Stimulated activated CD4-positive, alpha-beta T cell treated with anti-CD3 and anti-CD28 coated beads, Interleukin-1b, Interleukin-23, amount 100 ng/mL, for 1 hour (primary cell): ENCODE measurements around the gene FAM90A26.
"Not testable (repeated sequence)": the region's sequence is repeated elsewhere in the genome, so short reads cannot be mapped to it uniquely, and the experiment has no call there.

Experiments used
- DNase-seq, 2 donors: peaks; one replicate each; pipeline ENCODE4 v3.0.0-alpha.2; 2020; ENCODE audit warnings: low read depth in 2 of 2

The FAM90A26 gene

GRCh38 chr4:9169791-9170459 is at the start of gene FAM90A26:
Gene FAM90A26, plus strand, starts transcription at chr4:9170409. Its CDS starts 2,764 bp downstream, at chr4:9173173.
- DNase-seq: not testable (repeated sequence)

GRCh38 chr4:9122711-9123110 is 47.5 kb upstream of the FAM90A26 start:
- not testable (repeated sequence) for DNase-seq

GRCh38 chr4:9123572-9124007 is 46.6 kb upstream of the FAM90A26 start:
- peak in 1 of 2 donors; percentile 5 for DNase-seq

- not testable (repeated sequence) for DNase-seq
Measured at GRCh38 chr4:9125601-9126161, 44.5 kb upstream of the FAM90A26 start.

- not testable (repeated sequence) for DNase-seq
Measured at GRCh38 chr4:9131420-9131819, 38.8 kb upstream of the FAM90A26 start.

- not testable (repeated sequence) for DNase-seq
Measured at GRCh38 chr4:9132849-9133248, 37.4 kb upstream of the FAM90A26 start.

- not testable (repeated sequence) for DNase-seq
Measured at GRCh38 chr4:9134011-9134410, 36.2 kb upstream of the FAM90A26 start.

GRCh38 chr4:9134556-9134955 is 35.7 kb upstream of the FAM90A26 start:
- DNase-seq: not testable (repeated sequence)

GRCh38 chr4:9141050-9141449 is 29.2 kb upstream of the FAM90A26 start:
- not testable (repeated sequence) for DNase-seq

GRCh38 chr4:9142786-9143185 is 27.4 kb upstream of the FAM90A26 start:
- not testable (repeated sequence) for DNase-seq

- DNase-seq: no peak
Measured at GRCh38 chr4:9143421-9144080, 26.7 kb upstream of the FAM90A26 start.

GRCh38 chr4:9146967-9147366 is 23.2 kb upstream of the FAM90A26 start:
- no peak for DNase-seq

- not testable (repeated sequence) for DNase-seq
Measured at GRCh38 chr4:9147368-9147767, 22.8 kb upstream of the FAM90A26 start.

GRCh38 chr4:9148611-9149409 is 21.4 kb upstream of the FAM90A26 start:
- DNase-seq: not testable (repeated sequence)

- DNase-seq: not testable (repeated sequence)
Measured at GRCh38 chr4:9151809-9152179, 18.4 kb upstream of the FAM90A26 start.

- peak; percentile 89 to 95 for DNase-seq
Measured at GRCh38 chr4:9152180-9153007, 17.8 kb upstream of the FAM90A26 start.

GRCh38 chr4:9153008-9153570 is 17.1 kb upstream of the FAM90A26 start:
- DNase-seq: peak; percentile 94 to 96

GRCh38 chr4:9153571-9154157 is 16.5 kb upstream of the FAM90A26 start:
- not testable (repeated sequence) for DNase-seq

GRCh38 chr4:9155101-9155886 is 14.9 kb upstream of the FAM90A26 start:
- not testable (repeated sequence) for DNase-seq
